Inferior parietal cortex (tissue), 1 donor: ENCODE results near the gene KRTAP5-4.
"Not testable (repeated sequence)": the region's sequence is repeated elsewhere in the genome, so short reads cannot be mapped to it uniquely, and the experiment has no call there.

Experiments
- DNase-seq: peaks from one replicate; pipeline ENCODE4 v3.0.0-alpha.2; 2016; ENCODE audit errors: extremely low spot score

KRTAP5-4 gene

DNA sequence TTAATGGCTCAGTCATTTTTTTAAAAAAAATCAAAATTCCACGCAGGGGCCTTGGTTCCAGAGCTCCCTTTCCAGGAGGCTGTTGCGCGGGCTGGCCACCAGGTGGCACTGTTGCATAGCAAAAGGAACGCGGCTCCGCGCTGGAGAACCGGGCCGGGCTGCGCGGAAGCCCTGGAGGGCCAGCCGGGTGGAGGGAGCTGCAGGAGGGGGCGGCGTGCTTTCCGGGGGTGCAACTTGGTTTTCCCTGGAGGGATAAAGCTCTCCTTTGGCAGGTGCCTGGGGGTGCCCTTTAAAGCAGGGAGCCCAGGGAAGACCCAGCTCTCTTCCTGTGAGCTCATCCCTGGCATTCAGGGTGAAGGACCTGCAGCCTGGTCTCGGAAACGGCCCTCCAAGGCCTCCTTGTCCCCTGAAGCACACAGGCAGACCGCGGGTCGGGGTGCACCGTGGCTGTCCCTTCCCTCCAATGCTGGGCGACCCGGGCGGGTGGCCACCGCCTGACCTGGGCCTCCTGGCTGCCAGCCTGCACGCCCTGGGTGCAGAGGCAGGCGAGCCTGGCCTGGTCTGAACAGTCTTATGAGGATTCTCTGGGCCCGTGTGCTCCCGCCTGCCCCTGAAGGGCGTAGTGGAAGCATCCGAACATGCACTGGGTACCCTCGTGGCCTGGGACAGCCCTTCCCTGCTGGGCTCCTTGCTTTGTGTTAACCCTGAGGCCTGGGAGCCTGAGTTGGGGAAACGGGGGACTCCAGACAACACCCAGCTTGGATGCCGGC is 31.0 kb upstream of the KRTAP5-4 start:
- peak; percentile 86 for DNase-seq

DNA sequence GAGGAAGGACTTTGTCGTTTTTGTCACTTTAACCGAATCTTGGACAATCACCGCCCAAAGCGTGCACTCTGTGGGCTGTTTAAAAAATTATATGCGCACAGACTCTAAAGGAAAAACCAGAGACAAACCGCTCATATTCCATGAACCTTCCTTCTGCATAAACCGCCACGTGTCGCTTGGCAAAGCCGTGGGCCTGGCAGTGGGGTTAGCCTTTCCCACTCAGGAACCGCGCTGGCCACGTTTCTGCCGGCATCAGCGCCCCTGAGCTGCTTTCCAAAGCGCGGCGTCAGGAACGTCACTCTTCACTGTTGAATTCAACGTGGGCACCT is 30.5 kb upstream of the KRTAP5-4 start:
- DNase-seq: no peak

DNA sequence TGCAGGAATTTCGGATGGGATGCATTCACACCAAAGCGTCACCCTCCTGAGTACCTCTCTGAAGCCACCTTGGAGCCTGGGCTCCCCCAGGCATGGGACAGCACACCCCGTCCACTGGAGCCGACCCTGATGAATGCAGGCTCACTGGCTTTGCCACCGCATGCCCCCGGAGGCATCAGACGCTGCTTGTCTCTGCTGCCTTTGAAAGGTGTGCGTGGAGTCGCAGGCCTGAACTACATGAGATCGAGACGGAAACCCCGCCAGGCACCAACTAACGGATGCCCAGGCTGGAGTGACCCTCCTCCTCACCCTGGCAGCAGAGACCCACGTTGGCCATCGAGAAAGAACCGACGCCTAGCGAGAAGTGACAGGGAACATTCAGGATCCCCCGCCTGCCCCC is 30.1 kb upstream of the KRTAP5-4 start:
- DNase-seq: no peak

DNA sequence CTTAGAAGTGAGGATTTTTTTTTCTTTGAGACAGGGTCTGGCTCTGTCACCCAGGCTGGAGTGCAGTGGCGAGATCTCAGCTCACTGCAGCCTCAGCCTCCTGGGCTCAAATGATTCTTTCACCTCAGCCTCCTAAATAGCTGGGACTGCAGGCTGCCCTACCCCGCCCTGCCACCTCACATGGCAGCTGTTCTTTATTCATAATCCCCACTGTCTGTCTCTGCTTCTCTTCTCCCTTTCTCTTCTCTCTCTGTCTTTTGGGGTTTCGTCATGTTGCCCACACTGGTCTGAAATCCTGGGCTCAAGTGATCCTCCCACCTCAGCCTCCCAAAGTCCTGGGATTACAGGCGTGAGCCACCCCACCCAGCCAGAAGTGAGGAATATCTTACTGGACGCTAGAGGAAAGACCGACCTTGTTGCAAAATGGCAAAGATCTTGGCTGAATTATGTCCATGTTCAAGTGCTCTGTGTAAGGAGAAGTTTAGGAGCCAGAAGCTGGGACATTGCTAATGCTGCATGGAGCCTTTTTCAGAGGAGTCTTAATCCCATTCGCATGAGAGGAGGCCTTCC is 29.6 kb upstream of the KRTAP5-4 start:
- DNase-seq: no peak

DNA sequence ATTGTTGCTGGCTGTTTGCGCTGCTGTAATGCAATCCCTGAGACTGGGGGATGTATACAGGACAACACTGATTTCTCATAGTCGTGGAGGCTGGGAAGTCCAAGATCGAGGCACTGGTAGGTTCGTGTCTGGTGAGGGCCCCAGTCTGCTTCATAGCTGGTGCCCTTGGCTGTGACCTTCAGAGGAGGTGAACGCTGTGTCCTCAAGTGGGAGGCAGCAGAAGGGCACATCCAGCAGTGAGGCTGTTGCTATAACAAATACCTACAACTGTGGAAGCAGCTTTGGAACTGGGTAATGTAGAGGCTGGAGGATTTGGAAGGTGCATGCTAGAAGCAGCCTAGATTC is 29.0 kb upstream of the KRTAP5-4 start:
- no peak for DNase-seq

DNA sequence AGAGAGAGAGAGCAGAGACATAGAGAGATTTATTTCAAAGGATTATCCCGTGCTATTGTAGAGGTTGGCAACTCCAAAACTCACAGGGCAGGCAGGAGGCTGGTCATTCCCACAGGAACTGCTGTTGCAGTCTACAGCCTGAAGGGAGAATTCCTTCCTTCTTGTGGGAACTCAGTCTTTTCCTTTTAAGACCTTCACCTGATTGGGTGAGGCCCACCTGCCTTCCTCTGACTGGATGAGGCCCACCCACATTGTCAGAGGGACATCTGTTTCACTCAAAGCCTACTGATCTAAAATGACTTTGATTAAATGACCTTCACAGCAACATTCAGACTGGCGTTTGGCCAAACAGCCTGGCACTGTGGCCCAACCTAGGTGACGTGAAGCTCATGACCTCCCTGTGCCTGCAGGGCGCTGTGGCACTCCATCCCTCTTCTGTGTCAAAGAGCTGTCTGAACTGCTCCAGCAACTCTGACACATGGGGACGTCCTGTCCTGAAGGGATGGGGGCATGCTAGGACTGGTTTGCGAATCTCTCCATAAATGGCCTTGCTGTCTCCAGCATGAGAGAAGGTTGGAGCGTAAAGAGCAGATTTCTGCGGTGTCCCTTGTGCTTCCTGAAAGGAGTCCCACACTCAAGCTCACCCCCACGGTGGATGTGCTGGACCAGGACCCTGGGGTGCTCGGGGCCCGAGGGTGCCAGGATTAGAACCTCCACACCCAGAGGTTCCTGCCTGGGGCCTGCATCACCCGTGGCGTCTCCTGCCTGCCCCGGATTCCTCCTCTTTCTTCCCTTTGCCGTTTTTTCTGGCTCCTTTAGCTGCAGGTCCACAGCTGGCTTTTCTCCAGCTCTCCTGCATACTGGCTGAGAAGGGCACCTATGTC is 28.3 kb upstream of the KRTAP5-4 start:
- no peak for DNase-seq

DNA sequence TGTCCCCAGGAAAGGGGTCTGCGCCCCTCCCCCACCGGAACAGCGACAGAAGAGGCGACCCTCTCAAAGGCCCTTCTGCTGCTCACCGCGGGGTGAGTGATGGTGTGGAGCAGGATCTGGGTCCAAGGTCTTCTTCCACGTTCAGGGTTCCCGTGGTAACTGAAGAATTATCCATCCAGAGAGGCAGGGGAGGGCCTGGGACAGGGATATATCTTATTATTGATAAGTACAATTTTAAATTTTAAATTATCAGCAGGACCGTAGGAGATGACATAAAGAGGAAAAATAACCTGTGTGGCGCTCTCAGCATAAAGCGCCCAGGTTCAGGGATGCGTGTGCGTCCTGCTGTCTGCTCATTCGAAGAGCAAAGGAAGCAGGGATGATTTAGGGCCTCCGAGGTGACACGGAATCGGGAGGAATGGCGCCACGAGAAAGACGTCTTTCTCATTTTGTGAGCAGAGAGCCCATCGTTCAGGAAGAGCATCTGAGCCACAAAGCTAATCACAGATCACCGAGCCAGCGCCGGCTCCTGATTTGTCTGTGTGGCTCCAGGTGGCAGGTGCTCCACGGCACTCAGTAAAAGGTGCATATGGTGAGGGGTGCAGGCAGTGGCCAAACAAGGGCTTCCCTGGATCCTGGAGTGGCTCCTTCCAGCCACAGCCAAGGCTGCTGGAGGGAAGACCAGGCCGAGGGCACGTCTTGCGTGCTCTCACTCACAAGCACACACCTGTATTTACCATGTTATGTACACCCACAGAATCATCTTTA is 26.9 kb upstream of the KRTAP5-4 start:
- no peak for DNase-seq

DNA sequence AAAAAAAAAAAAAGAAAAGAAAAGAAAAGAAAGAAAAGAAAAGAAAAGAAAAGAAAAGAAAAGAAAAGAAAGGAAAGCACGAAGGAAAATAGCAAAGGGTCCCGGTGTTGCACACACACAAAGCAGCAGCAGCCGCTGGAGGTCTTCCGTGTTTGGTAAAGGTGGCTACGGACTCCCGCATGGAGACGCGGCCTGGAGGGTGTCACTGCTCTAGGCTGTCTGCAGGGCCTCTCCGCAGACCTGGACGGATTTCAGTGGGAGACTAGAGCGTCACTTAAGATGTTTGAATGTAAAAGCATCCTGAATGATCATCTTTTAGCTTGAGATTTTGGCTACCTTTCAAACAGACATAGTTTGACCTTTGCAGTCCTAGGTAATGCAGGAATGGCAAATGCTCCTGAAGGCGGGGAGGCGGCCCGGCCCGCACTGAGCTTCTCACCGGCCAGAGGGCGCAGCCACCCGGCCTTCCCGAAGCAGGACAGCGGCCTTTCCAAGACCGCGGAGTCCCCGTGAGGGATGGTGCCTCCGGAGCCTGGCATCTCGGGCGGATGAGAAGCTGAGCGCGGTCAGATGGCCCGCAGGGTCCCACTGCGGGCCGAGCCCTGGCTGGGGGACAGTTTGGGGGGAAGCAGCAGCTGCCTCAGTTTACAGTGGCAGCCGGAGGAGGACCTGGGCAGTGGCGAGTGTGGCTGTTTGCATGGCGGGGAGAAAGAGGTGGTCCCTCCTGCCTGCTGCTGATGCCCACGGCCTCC is 26.1 kb upstream of the KRTAP5-4 start:
- no peak for DNase-seq

DNA sequence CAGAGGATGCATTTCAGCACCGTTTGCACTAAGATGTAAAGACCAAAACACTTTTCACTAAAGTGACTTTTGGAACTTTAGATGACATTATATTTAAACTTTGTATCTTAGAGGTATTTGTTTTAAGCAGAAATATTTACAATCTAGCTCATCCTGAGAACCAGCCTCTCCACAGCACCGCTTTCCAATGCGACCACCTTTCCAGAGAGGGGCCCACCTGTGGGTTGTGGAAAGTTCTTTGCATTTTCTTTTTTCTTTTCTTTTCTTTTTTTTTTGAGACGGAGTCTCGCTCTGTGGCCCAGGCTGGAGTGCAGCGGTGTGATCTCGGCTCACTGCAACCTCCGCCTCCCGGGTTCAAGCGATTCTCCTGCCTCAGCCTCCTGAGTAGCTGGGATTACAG is 24.6 kb upstream of the KRTAP5-4 start:
- DNase-seq: not testable (repeated sequence)

DNA sequence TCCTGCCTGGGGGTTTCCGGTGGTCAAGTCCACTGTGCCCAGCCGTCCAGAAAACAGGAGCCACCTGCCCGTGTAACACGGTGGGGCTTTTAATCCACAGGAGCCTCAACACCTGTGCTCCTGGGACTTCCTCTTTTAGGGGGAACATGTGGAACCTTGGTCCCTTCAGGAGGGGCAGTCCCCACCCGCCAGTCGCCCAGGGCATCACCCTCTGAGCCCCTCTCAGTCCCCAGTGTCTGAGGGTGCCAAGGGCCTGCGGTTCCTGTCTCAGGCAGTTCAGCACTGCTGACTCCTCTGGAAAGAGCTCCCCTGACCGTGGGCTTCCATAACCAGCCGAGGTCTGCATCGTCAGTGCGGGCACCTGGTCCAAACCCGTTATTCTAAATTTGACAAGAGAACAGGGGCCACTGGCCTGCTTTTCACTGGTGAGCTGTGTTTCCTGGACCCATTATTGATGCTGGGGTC is 23.5 kb upstream of the KRTAP5-4 start:
- no peak for DNase-seq

DNA sequence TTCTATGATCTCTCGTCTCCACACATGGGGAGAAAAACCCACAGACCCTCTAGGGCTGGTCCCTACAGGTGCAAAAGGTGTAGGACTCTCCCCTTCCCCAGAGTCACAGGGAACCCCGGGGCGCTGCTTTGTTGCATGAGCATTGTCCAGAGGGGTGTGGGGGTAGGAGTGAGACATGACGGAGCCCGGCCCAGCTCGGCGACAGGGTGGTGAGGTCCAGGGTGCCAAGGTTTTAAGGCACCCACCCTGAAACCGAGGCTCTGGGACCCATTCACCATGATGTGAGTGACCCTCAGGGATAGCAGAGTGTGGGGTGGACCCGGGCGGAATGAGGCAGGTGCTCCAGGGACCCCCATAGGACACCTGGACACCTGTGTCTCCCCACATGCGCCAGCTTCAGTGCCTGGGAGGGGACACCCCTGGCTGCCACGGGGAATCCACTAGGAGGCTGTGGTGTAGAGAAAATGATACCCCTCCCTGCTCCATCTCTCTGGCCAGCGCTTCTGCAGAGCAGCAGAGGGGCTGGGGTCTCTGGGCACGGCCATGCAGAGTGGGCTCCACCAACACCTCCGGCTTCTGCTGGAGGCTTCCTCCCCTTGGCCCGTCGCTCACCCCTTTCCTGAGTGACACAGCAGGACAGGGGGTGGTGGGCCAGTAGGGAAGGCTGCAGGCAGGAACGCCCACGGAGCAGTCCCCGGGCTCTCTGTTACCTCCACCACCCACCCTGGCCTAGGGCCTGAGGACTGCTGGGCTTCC is 22.8 kb upstream of the KRTAP5-4 start:
- no peak for DNase-seq

DNA sequence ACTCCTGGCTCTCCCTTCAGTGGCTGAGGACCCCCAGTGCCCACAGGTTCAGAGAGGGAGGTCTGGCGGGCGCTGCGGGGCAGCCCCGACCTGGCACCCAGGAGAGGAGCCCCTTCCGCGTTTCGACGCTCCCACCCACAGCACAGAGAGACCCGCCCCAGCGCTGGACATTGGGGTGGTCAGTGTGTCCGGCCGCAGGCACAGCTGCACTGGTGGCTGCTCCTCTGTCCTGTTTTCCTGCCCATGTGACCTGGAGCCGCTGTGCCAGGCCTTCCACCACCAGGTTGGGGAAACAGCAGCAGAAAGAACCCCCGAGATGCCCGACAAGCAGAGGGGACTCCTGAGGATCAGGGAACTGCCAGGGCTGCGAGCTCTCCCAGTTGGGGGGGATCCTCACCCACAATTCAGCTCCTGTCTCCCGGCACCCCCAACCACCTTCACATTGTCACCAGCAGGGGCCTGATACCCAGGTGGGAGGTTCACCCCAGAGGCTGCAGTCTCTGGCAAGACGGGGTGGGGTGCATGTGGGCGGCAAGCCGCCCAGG is 21.3 kb upstream of the KRTAP5-4 start:
- DNase-seq: no peak

DNA sequence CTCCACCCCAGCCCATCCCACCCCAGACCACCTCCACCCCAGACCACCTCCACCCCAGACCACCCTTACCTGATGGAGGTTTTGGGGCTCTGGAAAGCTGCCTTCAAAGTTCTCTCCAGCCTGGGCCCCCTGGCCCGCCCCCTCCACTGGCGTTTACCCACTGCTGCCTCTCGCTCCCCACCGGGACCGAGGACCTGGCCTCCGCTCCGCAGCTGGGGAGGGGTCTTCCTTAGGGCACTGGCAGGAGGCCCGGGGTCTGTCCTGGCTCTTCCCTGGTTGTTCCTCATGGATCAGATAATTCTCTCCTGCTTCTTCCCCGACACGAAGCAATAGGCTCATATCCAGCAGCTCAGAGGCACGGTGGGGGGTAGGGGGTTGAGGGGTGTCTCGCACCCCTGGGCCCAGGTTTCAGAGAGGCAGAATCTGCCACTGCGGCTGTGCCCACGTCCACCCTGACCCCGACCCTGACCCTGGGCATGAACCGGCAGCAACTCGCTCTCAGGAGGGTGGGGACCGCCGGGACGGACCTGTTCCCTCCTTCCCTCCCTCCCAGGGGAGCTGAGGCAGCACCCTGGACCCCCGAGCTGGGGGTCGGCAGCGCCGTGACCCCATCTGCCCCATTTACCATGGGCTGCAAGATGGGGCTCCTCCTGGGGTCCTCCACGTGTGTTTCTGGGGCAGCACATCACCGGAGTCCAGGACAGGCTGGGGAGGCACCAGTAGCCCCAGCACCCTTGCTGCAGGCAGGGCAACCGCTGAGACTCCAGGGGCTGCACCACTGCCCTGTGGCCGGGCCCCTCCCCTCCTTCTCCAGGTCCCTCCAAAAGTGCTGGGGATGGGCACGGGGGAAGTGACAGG is 20.6 kb upstream of the KRTAP5-4 start:
- no peak for DNase-seq

DNA sequence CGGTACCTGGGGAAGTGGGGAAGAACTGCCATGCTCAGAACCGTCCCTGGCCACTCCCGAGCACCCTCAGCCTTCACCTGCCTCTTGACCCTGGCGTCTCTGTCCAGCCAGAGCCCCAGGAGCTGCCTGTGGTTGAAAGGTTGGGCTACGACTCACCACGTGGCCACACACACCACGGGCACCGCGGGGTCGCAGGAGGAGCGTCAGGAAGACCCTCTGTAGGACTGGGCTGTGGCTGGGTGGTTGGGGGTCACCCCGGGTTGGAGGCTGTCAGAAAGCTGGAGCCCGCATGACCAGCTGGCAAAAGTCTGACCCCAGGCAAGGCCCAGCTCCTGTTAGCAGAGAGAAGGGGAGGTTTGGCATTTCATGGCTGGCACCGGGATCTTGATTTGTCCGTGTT is 19.2 kb upstream of the KRTAP5-4 start:
- no peak for DNase-seq

DNA sequence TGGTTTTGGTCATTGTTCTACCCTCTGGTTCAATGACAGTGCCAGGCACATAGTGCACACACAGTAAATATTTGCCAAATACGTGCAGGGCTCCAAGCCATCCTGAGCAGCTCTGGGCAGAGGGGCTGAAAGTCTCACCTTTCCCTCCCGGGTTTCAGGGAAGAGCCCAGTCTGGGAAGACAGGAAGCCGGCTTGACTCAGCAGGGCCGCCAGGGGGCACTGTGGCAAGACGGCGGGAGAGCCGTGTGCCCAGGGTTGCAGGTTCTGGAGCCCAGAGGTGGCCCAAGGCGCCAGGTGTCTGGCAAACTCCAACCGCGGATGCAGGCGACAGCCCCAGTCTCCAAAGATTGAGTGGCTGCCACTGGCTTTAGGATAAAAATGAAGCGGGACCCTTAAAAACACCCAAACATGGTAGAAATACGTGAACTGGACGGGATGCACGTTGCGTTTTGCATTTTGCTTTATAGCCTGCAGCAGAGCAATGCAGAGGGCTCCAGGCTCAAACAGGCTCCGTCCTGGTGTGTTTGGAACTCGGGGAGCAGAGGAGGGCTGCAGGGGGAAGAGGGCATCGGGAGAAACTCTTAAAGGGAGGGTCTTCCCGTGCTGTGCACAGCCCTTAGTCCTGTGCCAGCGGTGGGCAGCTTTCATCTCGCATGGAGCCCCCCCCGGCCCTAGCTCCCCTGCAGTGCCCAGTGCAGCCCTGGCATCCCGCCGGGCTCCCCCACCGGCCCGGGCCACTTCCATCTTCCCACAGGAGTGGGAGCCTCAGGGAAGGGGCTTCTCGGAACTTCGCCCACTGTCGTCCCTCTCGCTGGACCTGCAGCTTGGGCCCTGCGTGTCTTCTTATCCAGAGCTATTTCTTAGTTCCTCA is 18.4 kb upstream of the KRTAP5-4 start:
- peak; percentile 23 for DNase-seq

DNA sequence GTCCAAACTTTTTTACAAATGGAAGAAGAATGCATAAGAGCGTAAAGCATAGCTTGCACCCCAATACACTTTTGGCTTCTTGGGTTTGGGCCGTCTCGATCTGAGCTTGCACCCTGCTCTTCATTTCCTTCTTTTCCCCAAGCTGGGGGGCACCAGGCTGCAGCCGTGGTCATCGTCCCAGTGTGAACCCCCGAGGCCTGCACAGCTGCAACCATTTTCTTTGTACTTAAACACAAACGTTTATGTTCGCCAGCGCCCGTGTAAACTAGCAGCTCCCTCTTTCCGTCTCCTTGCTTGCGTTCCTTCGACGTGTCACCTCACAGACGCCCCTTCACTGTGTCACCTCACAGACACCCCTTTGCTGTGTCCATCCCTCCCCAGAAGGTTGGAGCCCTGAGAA is 17.7 kb upstream of the KRTAP5-4 start:
- no peak for DNase-seq

DNA sequence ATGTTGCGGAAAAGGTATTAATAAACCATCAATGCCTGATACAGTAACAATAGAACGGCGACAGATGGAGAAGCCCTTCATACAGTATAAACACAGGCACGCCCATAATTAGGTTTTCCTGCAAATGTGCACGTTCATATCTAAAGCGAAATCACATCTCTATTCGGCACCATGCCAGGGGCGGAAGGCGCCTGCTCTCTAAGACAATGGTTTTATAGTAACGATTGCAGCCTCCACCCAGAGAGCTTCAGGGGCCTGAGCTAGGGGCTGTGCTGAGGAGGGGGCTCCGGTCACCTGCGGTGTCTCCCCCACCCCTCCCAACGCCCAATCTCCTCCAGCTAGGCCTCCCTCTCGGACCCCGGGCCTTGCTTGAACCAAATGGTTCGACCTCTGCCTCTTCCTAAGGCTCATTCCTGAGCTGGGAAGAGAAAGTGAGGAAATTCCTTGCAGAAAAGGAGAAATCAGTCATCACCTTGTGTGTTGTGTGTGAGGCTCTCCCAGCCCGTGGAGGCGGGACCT is 17.2 kb upstream of the KRTAP5-4 start:
- no peak for DNase-seq

DNA sequence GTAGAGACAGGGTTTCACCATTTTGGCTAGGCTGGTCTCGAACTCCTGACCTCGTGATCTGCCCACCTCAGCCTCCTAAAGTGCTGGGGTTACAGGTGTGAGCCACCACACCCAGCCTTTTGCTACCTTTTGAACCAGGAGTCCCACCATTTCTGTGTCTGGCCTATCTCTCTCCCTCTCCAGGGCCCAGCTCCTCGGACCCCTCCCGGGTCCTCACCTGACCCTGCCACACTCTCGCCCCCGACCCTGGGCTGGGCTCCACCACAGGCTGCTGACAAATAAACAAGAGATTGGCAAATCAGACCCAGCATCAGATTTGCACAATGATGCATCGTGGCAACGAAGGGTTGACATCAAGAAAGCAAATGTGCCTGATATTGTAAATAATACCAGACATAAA is 16.4 kb upstream of the KRTAP5-4 start:
- no peak for DNase-seq
